ENCODE measurements around the gene AOX1.
"Not testable (repeated sequence)": the region's sequence is repeated elsewhere in the genome, so short reads cannot be mapped to it uniquely, and the experiment has no call there.

Gene AOX1

DNA sequence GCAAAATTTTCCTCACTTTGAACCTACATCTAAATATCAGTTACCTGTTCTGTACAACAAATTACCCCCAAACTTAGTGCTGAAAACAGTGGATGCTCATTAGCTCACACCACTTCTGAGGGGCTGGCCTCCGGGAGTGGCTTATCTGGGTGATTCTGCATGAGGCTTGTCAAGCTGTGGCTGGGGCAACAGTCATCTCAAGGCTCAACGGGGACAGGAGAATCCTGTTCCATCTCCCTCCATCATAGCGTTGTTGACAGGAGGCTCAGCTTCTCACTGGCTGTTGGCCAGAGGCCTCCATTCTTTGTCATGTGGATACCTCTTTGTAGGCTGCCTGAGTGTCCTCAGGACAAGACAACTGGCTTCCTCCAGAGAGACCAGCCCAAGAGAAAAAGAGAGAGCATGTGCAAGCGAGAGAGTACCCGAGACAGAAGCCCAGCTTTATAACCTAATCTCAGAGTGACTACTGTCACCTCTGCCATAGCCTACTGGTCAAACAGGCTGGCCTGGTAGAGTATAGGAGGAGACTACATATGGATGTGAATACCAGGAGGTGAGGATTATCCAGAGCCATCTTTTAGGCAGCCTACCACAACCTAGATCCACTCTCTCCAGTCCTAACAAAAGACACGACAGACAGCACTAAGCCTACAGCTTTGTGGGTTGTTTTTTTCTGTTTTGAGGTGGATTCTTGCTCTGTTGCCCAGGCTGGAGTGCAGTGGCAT, 79.1 kb downstream of the AOX1 start:
- DNase-seq (ENCODE audit: extremely low read depth in 1 of 2, low read depth in 1 of 2), result no peak

DNA sequence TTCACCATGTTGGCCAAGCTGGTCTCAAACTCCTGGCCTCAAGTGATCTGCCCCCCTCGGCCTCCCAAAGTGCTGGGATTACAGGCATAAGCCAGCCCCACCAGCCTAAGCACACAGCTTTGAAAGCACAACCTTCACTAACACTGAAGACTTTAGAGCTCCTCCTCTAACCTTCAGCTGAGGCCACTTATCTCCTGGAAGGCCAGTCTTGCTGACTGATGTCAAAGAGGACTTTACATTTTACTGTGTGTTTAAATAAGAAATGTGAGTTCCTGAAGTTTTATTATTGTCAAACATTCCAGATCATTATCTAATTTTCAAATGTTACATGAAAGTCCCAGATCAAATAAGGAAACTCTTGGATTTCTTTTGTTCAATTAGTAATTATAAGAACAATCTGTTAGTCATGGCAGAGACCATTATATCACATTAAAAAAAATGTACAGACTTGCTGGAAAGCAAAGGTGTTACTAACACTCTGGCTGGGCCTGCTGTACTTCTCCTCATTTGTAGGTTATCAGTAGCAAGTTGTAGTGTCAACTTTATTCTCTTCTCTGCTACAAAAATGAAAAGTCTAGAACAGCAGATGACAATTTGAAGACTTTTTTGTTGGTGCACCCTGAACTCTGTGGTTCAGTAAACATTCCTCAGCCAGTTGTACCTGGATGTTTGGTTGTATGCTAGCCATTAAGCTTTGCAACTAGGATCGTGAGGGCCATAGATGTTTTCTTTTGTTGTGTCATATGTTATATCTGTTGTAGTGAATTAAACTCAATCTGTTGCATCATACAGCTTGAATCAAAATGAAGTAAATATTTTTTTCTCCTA, 80.0 kb downstream of the AOX1 start:
- no peak for DNase-seq (ENCODE audit: extremely low read depth in 1 of 2, low read depth in 1 of 2)

DNA sequence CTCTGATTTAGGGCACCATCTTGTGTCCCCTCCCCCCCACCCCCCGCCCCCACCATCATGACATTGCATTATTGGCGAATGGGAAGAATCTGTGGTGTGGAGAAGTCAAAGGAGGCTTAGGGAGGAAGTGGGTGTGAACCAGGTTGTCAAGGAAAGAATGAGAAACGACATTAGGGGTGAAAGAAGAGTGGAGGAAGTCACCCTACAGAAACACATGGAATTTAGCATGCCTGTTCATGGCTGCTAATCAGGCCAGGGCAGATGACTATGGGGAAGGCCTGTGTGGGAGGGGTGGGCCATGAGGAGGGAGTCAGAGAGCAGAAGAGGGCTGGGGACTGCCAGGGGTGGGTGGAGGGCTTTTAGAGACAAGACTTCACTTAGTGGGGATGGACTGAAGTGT, 81.6 kb downstream of the AOX1 start:
- no peak for DNase-seq (ENCODE audit: extremely low read depth in 1 of 2, low read depth in 1 of 2)

DNA sequence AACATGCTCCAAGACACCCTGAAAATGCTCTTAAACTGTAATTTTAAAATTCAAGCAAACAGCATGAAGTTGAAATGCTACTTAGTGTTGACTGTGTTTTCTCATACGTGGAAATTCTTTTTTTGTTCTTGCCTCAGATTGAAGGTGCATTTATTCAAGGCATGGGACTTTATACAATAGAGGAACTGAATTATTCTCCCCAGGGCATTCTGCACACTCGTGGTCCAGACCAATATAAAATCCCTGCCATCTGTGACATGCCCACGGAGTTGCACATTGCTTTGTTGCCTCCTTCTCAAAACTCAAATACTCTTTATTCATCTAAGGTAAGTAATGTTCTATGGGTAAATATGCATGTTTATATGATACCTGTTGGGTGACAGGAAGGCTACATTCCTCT, 82.7 kb downstream of the AOX1 start:
- DNase-seq (ENCODE audit: extremely low read depth in 1 of 2, low read depth in 1 of 2), result no peak

DNA sequence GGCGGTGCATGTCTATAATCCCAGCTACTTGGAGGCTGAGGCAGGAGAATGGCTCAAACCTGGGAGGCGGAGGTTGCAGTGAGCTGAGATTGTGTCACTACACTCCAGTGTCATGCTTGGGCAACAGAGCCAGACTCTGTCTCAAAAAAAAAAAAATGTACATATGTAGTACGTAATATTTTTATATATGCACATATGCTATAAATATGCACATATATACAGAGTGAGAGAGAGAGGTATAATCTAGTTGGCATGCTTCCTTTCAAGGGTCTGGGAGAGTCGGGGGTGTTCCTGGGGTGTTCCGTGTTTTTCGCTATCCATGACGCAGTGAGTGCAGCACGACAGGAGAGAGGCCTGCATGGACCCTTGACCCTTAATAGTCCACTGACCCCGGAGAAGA, 83.5 kb downstream of the AOX1 start:
- no peak for DNase-seq (ENCODE audit: extremely low read depth in 1 of 2, low read depth in 1 of 2)

DNA sequence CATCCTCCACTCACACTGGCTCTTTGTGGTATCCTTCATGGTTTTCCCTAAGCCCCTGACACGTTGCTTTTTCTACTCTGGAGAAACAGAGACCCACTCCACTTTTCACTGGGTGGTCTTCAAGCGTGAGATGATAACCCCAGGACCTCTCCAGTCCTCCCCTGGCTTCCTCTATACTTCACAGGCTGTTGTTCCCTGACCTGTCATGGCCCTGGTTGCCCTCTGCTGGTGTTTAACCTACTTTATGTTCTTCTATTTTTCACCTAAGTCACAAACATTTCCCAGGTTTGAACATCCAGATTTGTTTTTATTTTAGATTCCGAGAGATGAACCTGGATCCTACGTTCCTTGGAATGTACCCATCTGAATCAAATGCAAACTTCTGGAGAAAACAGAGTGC, 84.5 kb downstream of the AOX1 start:
- DNase-seq (ENCODE audit: extremely low read depth in 1 of 2, low read depth in 1 of 2), result no peak

GRCh38 chr2:200670751-200671150, 84.9 kb downstream of the AOX1 start:
- no peak for DNase-seq (ENCODE audit: extremely low read depth in 1 of 2, low read depth in 1 of 2)

DNA sequence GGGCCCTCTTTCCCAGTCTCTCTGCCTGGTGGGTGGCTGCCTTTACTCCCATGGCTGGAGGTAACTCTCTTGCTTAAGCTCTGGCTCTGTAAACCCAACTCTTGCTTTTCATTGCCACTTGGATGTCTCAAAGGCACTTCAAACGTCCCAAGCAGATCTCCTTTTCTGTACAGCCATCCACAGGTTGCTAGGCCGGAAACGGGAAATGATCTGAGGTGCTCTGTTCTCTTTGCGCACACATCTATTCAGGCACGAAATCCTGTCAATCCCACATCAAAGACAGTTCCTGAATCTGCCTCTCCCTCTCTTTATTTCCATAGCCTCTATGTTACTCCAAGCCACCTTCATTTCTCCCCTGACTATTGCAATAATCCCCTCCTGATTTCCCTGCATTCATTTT, 87.4 kb downstream of the AOX1 start:
- DNase-seq (ENCODE audit: extremely low read depth in 1 of 2, low read depth in 1 of 2), result no peak

GRCh38 chr2:200674837-200675236, 89.0 kb downstream of the AOX1 start:
- DNase-seq (ENCODE audit: extremely low read depth in 1 of 2, low read depth in 1 of 2), result no peak

DNA sequence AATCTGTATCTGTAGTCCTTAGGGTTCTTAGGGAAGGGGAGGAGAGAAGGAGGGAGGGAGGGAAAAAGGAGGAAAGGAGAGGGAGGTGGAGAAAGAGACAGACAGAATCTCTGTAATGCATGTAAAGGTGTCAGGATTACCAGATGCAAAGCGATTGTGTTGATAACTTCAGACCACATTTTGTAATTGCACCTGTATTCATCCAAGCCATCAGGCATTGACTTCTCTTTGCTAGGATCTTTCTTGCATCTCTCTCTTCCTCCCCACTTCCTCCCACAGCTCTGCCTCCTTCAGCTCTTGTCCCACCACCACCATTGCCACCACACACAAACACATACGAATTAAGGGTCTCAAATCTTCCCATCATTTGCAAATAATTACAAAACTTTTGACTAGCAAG, 91.4 kb downstream of the AOX1 start:
- DNase-seq (ENCODE audit: extremely low read depth in 1 of 2, low read depth in 1 of 2), result no peak

DNA sequence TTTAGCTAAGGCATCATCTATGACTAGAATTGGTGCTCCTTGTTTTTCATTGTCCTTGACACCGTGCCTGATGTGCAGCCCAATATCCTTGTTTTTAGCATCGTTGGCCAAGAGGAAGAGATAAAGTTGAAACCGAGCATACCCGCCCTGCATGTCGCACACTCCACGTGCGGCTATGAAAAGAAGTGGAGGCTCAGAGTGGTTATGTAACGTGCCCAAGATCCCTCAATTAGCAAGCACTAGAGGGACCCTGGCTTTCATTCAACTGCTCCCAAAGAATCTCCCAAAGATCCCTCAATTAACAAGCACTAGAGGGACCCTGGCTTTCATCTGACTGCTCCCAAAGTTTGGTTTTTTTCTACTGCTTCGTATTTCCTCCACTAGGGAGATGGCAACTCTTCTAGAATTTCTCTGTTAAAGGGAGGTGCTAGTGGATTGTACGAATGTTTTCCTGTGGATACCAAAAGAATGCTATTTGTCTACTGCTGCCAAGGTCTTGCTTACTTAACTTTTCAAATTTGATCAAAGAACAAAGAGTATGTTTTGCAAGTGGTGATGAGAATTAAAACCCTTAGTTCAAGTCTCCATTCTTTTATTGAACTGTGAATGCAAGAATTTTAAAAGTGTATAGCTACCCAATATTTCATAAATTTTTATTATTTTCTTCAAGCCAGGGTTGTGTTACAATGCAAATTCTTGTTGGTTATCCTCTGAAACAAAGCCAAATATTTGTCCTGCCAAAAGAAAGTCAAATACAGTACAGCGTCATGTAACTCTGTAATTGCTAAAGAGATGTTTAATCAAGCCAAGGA, 92.1 kb downstream of the AOX1 start:
- no peak for DNase-seq (ENCODE audit: extremely low read depth in 1 of 2, low read depth in 1 of 2)

GRCh38 chr2:200679127-200679526, 93.3 kb downstream of the AOX1 start:
- no peak for DNase-seq (ENCODE audit: extremely low read depth in 1 of 2, low read depth in 1 of 2)

- no peak for DNase-seq (ENCODE audit: extremely low read depth in 1 of 2, low read depth in 1 of 2)
Measured at GRCh38 chr2:200679535-200679934, 93.7 kb downstream of the AOX1 start.

DNA sequence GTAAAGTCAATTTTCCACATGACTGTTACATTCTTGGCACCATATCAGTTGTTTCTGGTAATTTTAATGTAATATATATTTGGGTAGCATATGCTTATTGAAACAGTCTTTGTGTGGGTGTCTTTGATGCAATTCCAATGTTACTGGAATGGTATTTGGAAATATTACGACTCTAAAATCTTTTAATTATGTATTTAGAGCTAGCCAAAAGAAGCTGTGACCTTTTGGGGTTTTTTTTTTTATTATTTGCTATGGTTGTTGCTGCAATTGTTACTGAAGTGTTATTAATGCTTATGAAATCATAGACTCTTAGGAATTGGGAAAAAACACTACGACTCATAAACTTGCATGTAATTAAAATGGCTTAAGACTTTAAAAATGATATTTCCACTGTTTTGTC, 95.9 kb downstream of the AOX1 start:
- no peak for DNase-seq (ENCODE audit: extremely low read depth in 1 of 2, low read depth in 1 of 2)

DNA sequence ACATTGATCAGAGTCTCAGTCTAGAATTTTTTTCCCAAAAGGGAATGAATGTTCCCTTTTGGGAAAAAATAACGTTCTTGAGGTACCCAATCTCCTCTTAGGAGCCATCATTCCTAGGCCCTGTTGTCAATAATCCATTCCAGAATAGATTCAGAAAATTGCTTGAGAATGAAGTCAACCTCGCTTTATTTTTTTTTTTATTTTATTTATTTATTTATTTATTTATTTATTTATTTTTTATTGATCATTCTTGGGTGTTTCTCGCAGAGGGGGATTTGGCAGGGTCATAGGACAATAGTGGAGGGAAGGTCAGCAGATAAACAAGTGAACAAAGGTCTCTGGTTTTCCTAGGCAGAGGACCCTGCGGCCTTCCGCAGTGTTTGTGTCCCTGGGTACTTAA, 96.6 kb downstream of the AOX1 start:
- not testable (repeated sequence) for DNase-seq (ENCODE audit: extremely low read depth in 1 of 2, low read depth in 1 of 2)

DNA sequence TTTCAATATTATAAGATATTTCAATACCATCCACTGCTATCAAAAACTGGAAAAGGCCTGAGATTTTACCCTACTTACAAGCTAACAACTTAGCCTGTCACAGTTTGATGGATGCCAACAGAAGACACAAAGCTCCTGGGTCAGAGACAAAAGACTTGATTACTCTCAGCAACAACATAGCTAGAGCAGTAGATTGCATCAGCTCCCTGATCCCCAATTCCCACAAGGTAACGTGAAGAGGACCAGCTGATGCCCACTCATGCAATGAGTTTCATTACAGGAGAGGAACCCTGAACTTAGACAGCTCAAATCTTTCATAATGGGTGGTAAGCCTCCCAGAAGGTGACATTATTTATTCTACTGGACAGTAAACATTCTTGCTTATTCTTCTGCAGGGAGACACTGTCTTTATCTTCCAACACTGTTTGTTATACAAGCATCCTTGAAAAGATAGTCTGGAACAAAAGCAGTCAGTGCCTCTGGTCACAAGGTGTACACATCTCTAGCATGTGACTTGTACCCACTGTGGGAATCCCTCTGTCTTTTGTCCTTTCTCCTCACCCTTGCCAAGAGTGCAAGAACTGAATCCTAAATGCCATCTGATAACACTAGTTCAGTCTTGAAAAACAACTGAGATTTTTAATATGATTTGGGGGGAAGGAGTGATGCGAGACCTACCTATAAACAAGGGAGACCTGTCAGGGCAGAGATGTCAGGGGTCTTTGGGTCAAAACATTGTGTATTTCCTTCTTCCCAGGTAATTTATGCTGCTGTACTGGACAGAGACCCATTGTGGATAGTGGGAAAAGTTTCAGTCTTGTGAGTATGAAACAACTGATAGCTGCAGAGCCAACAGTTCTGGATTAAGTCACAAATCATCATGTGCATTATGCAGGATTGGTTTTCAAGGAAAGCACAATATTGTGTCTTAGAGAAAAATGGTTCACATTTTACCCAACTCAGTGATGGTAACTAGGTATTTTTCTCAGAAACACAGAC, 102.4 kb downstream of the AOX1 start:
- no peak for DNase-seq (ENCODE audit: extremely low read depth in 1 of 2, low read depth in 1 of 2)

- no peak for DNase-seq (ENCODE audit: extremely low read depth in 1 of 2, low read depth in 1 of 2)
Measured at GRCh38 chr2:200689115-200689514, 103.3 kb downstream of the AOX1 start.

GRCh38 chr2:200693836-200694470, 108.1 kb downstream of the AOX1 start:
- no peak for DNase-seq (ENCODE audit: extremely low read depth in 1 of 2, low read depth in 1 of 2)

DNA sequence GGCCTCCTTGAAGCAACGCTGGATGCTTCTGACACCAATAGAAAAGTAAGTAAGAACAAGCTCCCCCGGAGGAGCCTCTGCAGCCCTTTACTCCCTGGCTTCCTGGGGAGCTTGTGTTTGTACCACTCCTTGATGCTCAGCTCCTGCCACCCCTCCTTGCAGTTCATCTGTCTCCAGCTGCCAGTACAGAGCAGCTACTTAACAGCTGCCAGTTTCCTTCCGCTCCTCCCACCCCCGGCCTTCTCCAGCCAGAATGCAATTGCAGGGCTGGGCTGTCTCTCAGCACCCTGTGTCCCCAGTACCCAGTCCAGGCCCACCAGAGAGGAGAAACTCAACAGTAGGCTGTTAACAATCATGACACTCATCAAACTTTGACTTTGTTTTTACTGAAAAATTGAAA, 109.4 kb downstream of the AOX1 start:
- DNase-seq (ENCODE audit: extremely low read depth in 1 of 2, low read depth in 1 of 2), result no peak

GRCh38 chr2:200695601-200696000, 109.8 kb downstream of the AOX1 start:
- no peak for DNase-seq (ENCODE audit: extremely low read depth in 1 of 2, low read depth in 1 of 2)

Data from stimulated activated CD8-positive, alpha-beta memory T cell treated with anti-CD3 and anti-CD28 coated beads, Interleukin-7, amount 100 ng/mL, for 48 hours (primary cell).